ENCODE measurements around the gene TNIK. TPM values are rescaled to one million over a fixed set of nuclear protein-coding genes. Genes with fewer than 3 reads are reported as not detected.
A peak's percentile ranks its signal among the peaks of the same experiment; 100 is the strongest.

The TNIK gene
- total and polyA plus RNA-seq, 10 of the 15 experiments (the other 5 are each of a cell fraction or from before 2014, with no cell fraction given): 13.9 to 74.3 (median 48.2) TPM

DNA sequence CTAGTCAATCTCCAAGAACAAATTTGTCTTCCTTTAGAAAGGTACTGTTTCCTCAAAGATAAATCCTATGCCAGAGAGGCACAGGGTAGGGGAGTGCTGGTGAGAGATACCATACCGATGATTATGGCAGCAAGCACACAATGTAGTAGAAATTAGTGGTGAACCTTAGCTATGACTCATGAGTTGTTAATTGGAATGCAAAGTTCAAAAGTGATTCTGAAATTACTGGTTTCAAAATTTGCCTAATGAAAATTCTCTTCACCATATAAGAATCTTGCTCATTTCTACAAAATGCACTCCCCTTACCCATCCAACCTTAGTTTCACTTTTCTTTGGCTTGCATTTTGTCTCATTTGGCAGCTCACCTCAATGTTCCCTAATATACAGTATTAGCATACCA is 294.2 kb downstream of the TNIK start:
- Histone ChIP-seq H3K36me3 (ENCODE audit: control insufficient read depth in 2 of 2, insufficient read depth in 2 of 2, low read length in 1 of 2) (peaks cover 10 to 40% of the 10 kb centered on the region in 2 experiments; a peak in 3 of 4 replicates), H3K4me3 (no peak overlapping the region), H3K27ac (ENCODE audit: control insufficient read depth, insufficient read depth) (peak overlapping the region; percentile 41; the same call in 1 of the 2 replicates), H4K20me1 (ENCODE audit: control insufficient read depth, insufficient read depth) (no peaks in the 10 kb centered on the region), H2AFZ (ENCODE audit: control insufficient read depth, low read depth, low read length) (no peak overlapping the region), H3K4me1 (ENCODE audit: control insufficient read depth, insufficient read depth, low read length) (peaks cover 14% of the 10 kb centered on the region), H3K79me2 (ENCODE audit: control insufficient read depth, insufficient read depth, low read length) (no peaks in the 10 kb centered on the region), H3K9me3 (replicated peaks; ENCODE audit: control insufficient read depth, insufficient read depth, low read length) (peaks cover 2% of the 10 kb centered on the region; the same call in 2 of the 3 replicates), H3K27me3 (replicated peaks in 1 of 2; ENCODE audit: control insufficient read depth in 2 of 2, insufficient read depth in 2 of 2, low read length in 1 of 2) (no peaks in the 10 kb centered on the region), H3K4me2 (ENCODE audit: control insufficient read depth, insufficient read depth) (peak overlapping the region; percentile 56), H3K9ac (ENCODE audit: control insufficient read depth, insufficient read depth, low read length) (no peak overlapping the region)
- intact Hi-C loops (cut with micrococcal nuclease; ENCODE audit: unreplicated experiment) (no loop called here), in situ Hi-C loops (cut with MboI) (no loop called here)
- DNase-seq (ENCODE audit: low read depth, low spot score) (no peak), ATAC-seq (peak; percentile 87), FAIRE-seq (no peak)
- ChIA-PET SMC1A (ENCODE audit: uncharacterized antibody, unreplicated experiment) (interaction anchor here (0.7 to 3.3 kb wide), 12 partner anchors 9 to 400 kb away, joined by 3 to 22 read pairs (median 4); no protein-coding TSS in a partner anchor), CTCF (interaction anchor here (0.8 to 2.3 kb wide), 9 partner anchors 9 to 668 kb away, joined by 3 to 13 read pairs (median 3); no protein-coding TSS in a partner anchor), RAD21 (ENCODE audit: unreplicated experiment) (interaction anchor here (0.7 to 1.3 kb wide), 9 partner anchors 23 to 401 kb away, joined by 3 to 4 read pairs (median 3); no protein-coding TSS in a partner anchor), POLR2A (interaction anchor here (1.3 kb wide), 1 partner anchor 294 kb away, joined by 3 read pairs; the partner anchor contains the start of gene TNIK)
- whole genome bisulfite sequencing (ENCODE audit: insufficient coverage, insufficient replicate concordance, low lambda C conversion rate, missing lambda C conversion rate): 0% methylated on average over 1 of the region's 1 CpG
- no TSS peak for BruUV-seq (replicated peaks)
- no peak for TF ChIP-seq JUND (IDR thresholded peaks at IDR 0.05; ENCODE audit: low read depth, low read length)
- TF ChIP-seq, protein P1, sequence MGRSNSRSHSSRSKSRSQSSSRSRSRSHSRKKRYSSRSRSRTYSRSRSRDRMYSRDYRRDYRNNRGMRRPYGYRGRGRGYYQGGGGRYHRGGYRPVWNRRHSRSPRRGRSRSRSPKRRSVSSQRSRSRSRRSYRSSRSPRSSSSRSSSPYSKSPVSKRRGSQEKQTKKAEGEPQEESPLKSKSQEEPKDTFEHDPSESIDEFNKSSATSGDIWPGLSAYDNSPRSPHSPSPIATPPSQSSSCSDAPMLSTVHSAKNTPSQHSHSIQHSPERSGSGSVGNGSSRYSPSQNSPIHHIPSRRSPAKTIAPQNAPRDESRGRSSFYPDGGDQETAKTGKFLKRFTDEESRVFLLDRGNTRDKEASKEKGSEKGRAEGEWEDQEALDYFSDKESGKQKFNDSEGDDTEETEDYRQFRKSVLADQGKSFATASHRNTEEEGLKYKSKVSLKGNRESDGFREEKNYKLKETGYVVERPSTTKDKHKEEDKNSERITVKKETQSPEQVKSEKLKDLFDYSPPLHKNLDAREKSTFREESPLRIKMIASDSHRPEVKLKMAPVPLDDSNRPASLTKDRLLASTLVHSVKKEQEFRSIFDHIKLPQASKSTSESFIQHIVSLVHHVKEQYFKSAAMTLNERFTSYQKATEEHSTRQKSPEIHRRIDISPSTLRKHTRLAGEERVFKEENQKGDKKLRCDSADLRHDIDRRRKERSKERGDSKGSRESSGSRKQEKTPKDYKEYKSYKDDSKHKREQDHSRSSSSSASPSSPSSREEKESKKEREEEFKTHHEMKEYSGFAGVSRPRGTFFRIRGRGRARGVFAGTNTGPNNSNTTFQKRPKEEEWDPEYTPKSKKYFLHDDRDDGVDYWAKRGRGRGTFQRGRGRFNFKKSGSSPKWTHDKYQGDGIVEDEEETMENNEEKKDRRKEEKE (IDR thresholded peaks at IDR 0.05): no peak
- no peak for TF ChIP-seq NRF1 (conservative IDR thresholded peaks at IDR 0.05; ENCODE audit: low read depth, low read length)
- no peak for TF ChIP-seq ZNF622 (IDR thresholded peaks at IDR 0.05)
- TF ChIP-seq CBFB (IDR thresholded peaks at IDR 0.05; ENCODE audit: low read depth): no peak
- peak; percentile 91 for TF ChIP-seq MTA2 (IDR thresholded peaks at IDR 0.05; ENCODE audit: low read depth)
- TF ChIP-seq MYB (IDR thresholded peaks at IDR 0.05; ENCODE audit: borderline replicate concordance, low read depth, low read length): no peak
- TF ChIP-seq BACH1 (IDR thresholded peaks at IDR 0.05; ENCODE audit: borderline replicate concordance): peak; percentile 33; the same call in 1 of the 2 replicates
- TF ChIP-seq POLR2A (IDR thresholded peaks at IDR 0.05; ENCODE audit: low read depth, low read length): no peak
- TF ChIP-seq, protein P2, sequence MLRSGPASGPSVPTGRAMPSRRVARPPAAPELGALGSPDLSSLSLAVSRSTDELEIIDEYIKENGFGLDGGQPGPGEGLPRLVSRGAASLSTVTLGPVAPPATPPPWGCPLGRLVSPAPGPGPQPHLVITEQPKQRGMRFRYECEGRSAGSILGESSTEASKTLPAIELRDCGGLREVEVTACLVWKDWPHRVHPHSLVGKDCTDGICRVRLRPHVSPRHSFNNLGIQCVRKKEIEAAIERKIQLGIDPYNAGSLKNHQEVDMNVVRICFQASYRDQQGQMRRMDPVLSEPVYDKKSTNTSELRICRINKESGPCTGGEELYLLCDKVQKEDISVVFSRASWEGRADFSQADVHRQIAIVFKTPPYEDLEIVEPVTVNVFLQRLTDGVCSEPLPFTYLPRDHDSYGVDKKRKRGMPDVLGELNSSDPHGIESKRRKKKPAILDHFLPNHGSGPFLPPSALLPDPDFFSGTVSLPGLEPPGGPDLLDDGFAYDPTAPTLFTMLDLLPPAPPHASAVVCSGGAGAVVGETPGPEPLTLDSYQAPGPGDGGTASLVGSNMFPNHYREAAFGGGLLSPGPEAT (IDR thresholded peaks at IDR 0.05; ENCODE audit: low read depth): no peak
- TF ChIP-seq CREM (IDR thresholded peaks at IDR 0.05; ENCODE audit: low read depth): no peak
- no peak for TF ChIP-seq SMC3 (IDR thresholded peaks at IDR 0.05; ENCODE audit: borderline replicate concordance, low read length)
- TF ChIP-seq BCL11A (IDR thresholded peaks at IDR 0.05; ENCODE audit: low read depth, low read length): peak; percentile 48; the same call in 1 of the 2 replicates
- no peak for TF ChIP-seq NR2C1 (IDR thresholded peaks at IDR 0.05)
- no peak for TF ChIP-seq LARP7 (IDR thresholded peaks at IDR 0.05)
- no peak for TF ChIP-seq RB1 (IDR thresholded peaks at IDR 0.05; ENCODE audit: borderline replicate concordance)
- TF ChIP-seq, protein P3, sequence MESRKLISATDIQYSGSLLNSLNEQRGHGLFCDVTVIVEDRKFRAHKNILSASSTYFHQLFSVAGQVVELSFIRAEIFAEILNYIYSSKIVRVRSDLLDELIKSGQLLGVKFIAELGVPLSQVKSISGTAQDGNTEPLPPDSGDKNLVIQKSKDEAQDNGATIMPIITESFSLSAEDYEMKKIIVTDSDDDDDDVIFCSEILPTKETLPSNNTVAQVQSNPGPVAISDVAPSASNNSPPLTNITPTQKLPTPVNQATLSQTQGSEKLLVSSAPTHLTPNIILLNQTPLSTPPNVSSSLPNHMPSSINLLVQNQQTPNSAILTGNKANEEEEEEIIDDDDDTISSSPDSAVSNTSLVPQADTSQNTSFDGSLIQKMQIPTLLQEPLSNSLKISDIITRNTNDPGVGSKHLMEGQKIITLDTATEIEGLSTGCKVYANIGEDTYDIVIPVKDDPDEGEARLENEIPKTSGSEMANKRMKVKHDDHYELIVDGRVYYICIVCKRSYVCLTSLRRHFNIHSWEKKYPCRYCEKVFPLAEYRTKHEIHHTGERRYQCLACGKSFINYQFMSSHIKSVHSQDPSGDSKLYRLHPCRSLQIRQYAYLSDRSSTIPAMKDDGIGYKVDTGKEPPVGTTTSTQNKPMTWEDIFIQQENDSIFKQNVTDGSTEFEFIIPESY (IDR thresholded peaks at IDR 0.05): no peak
- TF ChIP-seq ZNF217 (IDR thresholded peaks at IDR 0.05): 0 out of 2 replicates have a peak, but pooled peaks have one; percentile 43
- TF ChIP-seq SREBF1 (IDR thresholded peaks at IDR 0.05; ENCODE audit: low read length): no peak

Data from GM12878 (cell line).